HL-60/S4 (cell line): ENCODE measurements around the gene ADAM23.

Experiments
- in situ Hi-C: fragments of 300-500 bp; cut with MboI; formaldehyde crosslinking; loops from 2 replicates; pipeline ENCODE4 v1.14.3; 2022; ENCODE audit warnings: low sequenced_read_pairs

Gene ADAM23

GRCh38 chr2:206438196-206438724 is 5.1 kb upstream of the ADAM23 start:
- in situ Hi-C loops, result no loop called here

DNA sequence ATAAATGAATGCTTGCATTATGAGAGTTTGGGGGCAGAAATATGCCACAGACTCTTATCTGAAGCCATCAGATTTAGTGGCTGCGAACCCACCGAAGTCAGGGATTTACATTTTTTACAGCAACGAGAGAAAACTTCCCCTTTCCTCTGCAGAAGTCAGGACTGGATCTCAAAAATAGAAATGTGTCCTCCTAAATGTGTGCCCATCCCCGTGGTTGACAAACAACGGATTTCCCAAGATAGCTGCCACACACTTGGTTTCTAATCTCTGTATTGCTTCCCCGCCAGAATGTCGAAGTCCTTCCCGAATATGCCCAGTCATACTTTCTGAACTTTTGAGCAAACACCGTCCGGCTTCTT is 879 bp upstream of the ADAM23 start:
- in situ Hi-C loops, result no loop called here

GRCh38 chr2:206443735-206444527 is 599 bp downstream of the ADAM23 start:
- in situ Hi-C loops, result no loop called here

DNA sequence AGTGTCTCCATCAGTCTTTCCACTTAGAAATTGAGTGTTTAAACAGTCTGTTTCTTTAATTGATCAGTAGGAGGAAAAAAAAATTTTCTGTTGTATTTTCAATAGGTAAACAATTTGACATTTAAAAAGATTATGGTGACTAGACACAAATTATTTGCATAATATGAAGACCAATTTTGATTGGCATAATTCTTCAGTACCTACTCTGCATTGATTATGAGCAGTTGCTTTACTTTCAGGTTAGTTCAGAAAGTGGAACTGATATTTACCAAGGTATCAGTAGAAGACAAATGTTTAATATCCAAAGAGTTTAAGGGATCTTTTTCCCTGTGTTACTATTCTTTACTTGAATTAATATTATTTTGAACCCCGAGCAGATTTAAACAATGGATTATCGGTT is 2.6 kb downstream of the ADAM23 start:
- in situ Hi-C loops, result no loop called here

DNA sequence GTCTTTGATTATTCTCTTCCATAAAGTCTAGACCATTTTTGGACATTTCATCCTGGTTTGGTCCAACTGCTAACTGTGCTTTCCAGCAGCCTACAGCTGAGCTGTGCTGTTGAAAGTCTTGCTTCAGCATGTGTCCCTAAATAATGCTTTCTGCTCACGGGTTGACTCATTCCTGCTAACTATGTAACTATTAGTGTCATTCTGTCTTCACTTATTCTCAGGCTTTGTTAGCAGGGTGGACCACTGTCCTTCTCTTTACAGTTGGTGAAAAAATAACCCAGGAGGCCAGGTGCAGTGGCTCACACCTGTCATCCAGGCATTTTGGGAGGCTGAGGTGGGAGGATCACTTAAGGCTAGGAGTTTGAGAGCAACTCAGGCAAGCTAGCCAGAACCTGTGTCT is 8.9 kb downstream of the ADAM23 start:
- in situ Hi-C loops, result no loop called here

- in situ Hi-C loops, result no loop called here
Observed at GRCh38 chr2:206452750-206453149, 9.4 kb downstream of the ADAM23 start.

- in situ Hi-C loops, result no loop called here
Observed at GRCh38 chr2:206456078-206456754, 12.9 kb downstream of the ADAM23 start.

GRCh38 chr2:206457188-206457634 is 13.9 kb downstream of the ADAM23 start:
- in situ Hi-C loops, result no loop called here

- in situ Hi-C loops, result no loop called here
Observed at GRCh38 chr2:206462240-206462854, 19.0 kb downstream of the ADAM23 start.

GRCh38 chr2:206463685-206464084 is 20.4 kb downstream of the ADAM23 start:
- in situ Hi-C loops, result no loop called here

GRCh38 chr2:206464597-206464996 is 21.3 kb downstream of the ADAM23 start:
- in situ Hi-C loops, result no loop called here

DNA sequence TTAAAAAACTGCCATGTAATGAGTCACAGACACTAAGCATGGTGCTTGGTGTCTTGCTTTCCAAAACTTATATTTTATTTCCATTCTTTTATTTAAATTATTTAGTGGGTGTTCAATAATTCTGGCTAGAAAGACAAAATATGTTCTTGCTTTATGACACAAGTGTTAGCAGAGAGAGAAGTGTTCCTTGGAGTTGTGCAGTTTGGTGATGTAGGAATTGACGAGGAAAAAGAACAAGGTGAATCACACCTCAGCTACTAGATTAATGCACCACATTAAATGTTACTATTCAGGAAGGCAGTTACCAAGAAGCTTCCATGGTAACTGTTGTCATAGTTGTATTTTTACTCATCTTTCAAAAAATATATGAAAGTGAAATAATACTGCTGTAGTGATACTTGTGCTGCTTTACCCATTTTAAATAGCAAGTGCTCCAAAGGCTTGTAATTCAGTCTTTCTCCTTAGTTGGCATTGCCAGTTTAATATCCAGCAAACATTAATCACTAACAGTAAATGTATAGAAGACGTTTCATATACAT is 28.3 kb downstream of the ADAM23 start:
- in situ Hi-C loops, result no loop called here

DNA sequence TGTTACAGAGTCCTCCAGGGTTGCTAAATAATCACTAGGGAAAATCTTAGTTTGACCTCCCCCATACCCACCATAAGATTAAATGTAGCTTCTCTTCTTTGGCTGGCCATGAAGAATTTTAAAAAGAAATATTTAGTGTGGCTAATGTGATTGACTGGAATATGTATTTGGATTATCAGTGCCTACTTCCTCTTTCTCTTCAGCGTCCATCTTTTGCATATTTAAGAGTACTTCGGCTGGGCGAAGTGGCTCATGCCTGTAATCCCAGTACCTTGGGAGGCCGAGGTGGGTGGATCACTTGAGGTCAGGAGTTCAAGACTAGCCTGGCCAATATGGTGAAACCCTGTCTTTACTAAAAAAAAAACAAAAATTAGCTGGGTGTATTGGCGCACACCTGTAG is 28.8 kb downstream of the ADAM23 start:
- in situ Hi-C loops, result no loop called here

GRCh38 chr2:206474099-206474498 is 30.8 kb downstream of the ADAM23 start:
- in situ Hi-C loops, result no loop called here

GRCh38 chr2:206477296-206477695 is 34.0 kb downstream of the ADAM23 start:
- in situ Hi-C loops, result no loop called here

GRCh38 chr2:206478340-206478739 is 35.0 kb downstream of the ADAM23 start:
- in situ Hi-C loops, result no loop called here

DNA sequence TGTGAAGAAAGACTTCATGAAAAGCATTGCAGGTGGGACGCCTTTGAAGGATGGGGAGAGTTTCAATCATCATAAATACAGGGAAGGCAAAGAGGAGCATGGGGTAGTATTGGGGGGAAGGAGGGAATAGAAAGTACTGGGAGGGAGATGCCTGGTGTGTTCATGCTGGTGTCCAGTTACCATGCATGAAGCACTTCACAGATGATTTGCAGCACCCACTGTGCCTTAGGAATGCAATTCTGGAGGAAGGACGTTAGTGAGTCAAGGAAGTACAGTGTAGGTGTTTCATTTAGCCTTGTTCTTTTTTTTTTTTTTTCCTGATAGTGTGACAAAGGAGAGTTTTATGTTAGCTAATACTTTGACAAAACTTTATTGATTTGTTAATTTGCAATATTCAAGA is 36.8 kb downstream of the ADAM23 start:
- in situ Hi-C loops, result no loop called here

DNA sequence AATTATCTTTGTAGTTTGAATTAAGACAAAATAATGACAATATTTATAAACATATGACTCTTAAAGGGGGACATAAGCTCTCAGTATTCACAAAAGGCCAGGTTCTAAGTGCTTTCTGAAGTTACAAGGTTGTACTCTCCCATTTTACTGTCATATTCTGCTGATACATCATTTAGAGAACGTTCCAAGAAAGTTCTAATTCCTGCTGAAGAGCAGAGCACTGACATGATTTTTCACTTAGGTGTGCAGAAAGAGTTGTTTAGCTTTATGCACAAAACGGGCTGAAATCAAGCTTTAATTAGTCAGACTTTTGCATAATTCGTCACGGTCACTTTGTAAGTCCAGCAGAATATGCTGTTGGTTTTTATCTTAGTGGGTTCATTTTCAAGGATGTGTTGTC is 37.3 kb downstream of the ADAM23 start:
- in situ Hi-C loops, result no loop called here

- in situ Hi-C loops, result no loop called here
Observed at GRCh38 chr2:206481056-206481455, 37.7 kb downstream of the ADAM23 start.

- in situ Hi-C loops, result no loop called here
Observed at GRCh38 chr2:206482123-206482522, 38.8 kb downstream of the ADAM23 start.

- in situ Hi-C loops, result no loop called here
Observed at GRCh38 chr2:206482633-206483032, 39.3 kb downstream of the ADAM23 start.

- in situ Hi-C loops, result no loop called here
Observed at GRCh38 chr2:206488053-206488452, 44.7 kb downstream of the ADAM23 start.
